ENCODE measurements around the gene SLC51B.
A peak's percentile ranks its signal among the peaks of the same experiment; 100 is the strongest.

The SLC51B gene

DNA sequence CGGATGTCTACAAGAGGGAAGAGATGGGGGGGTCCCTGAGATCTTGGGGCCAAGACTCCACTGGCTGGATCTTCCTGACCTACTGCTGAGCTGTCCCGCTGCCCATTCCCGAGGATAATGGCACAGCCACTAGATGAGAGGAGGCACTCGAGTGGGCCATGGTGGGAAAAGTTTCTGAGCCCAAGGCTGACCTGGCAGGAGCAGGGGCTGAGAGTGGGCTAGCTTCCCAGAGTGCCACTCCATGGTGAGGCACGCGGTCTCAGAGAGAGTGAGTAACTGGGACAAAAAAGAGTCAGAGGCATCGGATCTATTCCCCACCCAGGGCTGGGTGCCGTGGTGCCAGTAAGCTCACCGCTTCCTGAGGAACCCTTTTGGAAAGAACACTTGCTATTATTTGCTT, 10.9 kb downstream of the SLC51B start:
- H2AFZ ChIP-seq (ENCODE audit: low read depth, low read length) = no peak overlapping the region
- no peaks in the 10 kb centered on the region for H4K20me1 ChIP-seq (ENCODE audit: insufficient read depth, low read length)
- ATAC-seq (ENCODE audit: insufficient read depth, low read depth) (no peak), DNase-seq (no peak)
- no peaks in the 10 kb centered on the region for H3K36me3 ChIP-seq (ENCODE audit: insufficient read depth, low read length)
- no peak overlapping the region for H3K4me3 ChIP-seq (ENCODE audit: low read depth in 1 of 2, low read length in 2 of 2)
- H3K9ac ChIP-seq (ENCODE audit: low read depth, low read length) = no peak overlapping the region
- H3K27me3 ChIP-seq (ENCODE audit: insufficient read depth, low read length, poor library complexity) = no peaks in the 10 kb centered on the region
- H3K4me1 ChIP-seq (ENCODE audit: insufficient read depth, low read length) = peaks cover 22% of the 10 kb centered on the region
- H3K27ac ChIP-seq (ENCODE audit: low read length) = peak overlapping the region; percentile 33; the same call in 1 of the 2 replicates
- H3K4me2 ChIP-seq (ENCODE audit: insufficient read depth, low read length) = no peak overlapping the region
- no peaks in the 10 kb centered on the region for H3K9me3 ChIP-seq (ENCODE audit: insufficient read depth, low read length, severe bottlenecking)
- no peak for TF ChIP-seq EZH2 (IDR thresholded peaks at IDR 0.05; ENCODE audit: borderline replicate concordance, low read depth, low read length, severe bottlenecking)
- TF ChIP-seq, protein P1, sequence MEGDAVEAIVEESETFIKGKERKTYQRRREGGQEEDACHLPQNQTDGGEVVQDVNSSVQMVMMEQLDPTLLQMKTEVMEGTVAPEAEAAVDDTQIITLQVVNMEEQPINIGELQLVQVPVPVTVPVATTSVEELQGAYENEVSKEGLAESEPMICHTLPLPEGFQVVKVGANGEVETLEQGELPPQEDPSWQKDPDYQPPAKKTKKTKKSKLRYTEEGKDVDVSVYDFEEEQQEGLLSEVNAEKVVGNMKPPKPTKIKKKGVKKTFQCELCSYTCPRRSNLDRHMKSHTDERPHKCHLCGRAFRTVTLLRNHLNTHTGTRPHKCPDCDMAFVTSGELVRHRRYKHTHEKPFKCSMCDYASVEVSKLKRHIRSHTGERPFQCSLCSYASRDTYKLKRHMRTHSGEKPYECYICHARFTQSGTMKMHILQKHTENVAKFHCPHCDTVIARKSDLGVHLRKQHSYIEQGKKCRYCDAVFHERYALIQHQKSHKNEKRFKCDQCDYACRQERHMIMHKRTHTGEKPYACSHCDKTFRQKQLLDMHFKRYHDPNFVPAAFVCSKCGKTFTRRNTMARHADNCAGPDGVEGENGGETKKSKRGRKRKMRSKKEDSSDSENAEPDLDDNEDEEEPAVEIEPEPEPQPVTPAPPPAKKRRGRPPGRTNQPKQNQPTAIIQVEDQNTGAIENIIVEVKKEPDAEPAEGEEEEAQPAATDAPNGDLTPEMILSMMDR (IDR thresholded peaks at IDR 0.05; ENCODE audit: borderline replicate concordance, extremely low read depth, low read length, poor library complexity, severe bottlenecking) = no peak
- no peaks in the 10 kb centered on the region for H3K79me2 ChIP-seq (ENCODE audit: insufficient read depth, low read length)

DNA sequence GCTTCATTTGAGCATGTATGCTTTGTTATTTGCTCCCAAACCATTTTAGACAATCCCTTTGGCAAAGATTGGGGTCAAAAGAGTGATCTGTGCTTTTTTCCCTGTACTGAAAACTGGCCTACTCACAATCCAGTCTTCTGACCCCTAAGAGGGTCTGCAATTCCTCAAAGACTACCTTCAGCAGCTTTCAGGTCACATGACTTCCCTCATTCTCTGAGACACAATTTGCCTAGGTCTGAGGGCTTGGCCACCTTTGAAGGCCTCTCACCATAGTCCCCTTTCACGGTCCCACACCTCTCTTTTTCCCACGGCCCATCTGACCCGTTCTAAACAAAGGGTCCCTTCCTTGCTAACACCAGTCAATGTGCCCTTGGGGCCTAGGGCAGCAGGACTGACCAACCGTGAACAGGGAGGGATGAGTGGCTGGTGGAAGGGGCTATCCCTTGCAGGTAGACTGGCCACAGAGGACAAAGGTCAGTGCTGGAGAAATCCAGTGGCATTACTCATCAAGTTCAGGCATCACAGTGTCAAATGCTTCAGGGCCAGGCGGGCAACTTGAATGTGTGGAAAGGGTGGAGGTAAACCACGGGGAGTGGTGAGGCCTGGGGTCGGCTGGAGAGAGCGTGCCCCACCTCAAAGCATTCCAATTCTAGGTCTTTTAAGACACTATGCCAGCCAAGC, 11.8 kb downstream of the SLC51B start:
- DNase-seq (no peak), ATAC-seq (ENCODE audit: insufficient read depth, low read depth) (no peak)
- no peak overlapping the region for H3K27ac ChIP-seq (ENCODE audit: low read length)

DNA sequence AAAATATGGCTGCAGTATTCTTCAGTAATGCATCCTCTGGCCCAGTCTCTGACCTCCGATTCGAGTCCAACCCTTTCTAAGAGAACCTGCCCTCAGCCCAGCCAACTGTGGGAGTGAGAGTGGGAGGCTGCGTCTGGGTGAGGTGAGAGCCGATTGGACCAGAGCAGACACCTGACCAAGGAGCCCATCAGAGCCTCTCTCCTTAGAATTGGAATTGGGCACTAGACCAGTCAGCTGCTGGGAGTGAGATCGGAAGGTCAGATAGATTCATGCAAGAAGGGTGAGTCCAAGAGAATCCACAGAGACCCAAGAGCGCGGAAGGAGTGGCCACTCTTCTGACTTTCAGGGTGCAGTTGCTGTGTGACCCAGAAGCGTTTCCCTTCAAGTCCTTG, 12.4 kb downstream of the SLC51B start:
- Histone ChIP-seq H3K36me3 (ENCODE audit: insufficient read depth, low read length) (no peaks in the 10 kb centered on the region), H3K9me3 (ENCODE audit: insufficient read depth, low read length, severe bottlenecking) (no peaks in the 10 kb centered on the region), H3K4me3 (ENCODE audit: low read depth in 1 of 2, low read length in 2 of 2) (no peak overlapping the region), H3K9ac (ENCODE audit: low read depth, low read length) (no peak overlapping the region), H3K27ac (ENCODE audit: low read length) (no peak overlapping the region), H2AFZ (ENCODE audit: low read depth, low read length) (no peak overlapping the region), H3K4me1 (ENCODE audit: insufficient read depth, low read length) (peaks cover 22% of the 10 kb centered on the region), H4K20me1 (ENCODE audit: insufficient read depth, low read length) (no peaks in the 10 kb centered on the region), H3K27me3 (ENCODE audit: insufficient read depth, low read length, poor library complexity) (no peaks in the 10 kb centered on the region), H3K4me2 (ENCODE audit: insufficient read depth, low read length) (no peak overlapping the region), H3K79me2 (ENCODE audit: insufficient read depth, low read length) (no peaks in the 10 kb centered on the region)
- DNase-seq = no peak
- ATAC-seq (ENCODE audit: insufficient read depth, low read depth) = no peak
- TF ChIP-seq EZH2 (IDR thresholded peaks at IDR 0.05; ENCODE audit: borderline replicate concordance, low read depth, low read length, severe bottlenecking) = no peak
- TF ChIP-seq, protein P1 (IDR thresholded peaks at IDR 0.05; ENCODE audit: borderline replicate concordance, extremely low read depth, low read length, poor library complexity, severe bottlenecking) = no peak

More for the DNA sequence above, 11.8 kb downstream of the SLC51B start:
- no peak for TF ChIP-seq EZH2 (IDR thresholded peaks at IDR 0.05; ENCODE audit: borderline replicate concordance, low read depth, low read length, severe bottlenecking)
- TF ChIP-seq, protein P1 (IDR thresholded peaks at IDR 0.05; ENCODE audit: borderline replicate concordance, extremely low read depth, low read length, poor library complexity, severe bottlenecking) = no peak
- peaks cover 22% of the 10 kb centered on the region for H3K4me1 ChIP-seq (ENCODE audit: insufficient read depth, low read length)
- H4K20me1 ChIP-seq (ENCODE audit: insufficient read depth, low read length) = no peaks in the 10 kb centered on the region
- H2AFZ ChIP-seq (ENCODE audit: low read depth, low read length) = no peak overlapping the region
- H3K9me3 ChIP-seq (ENCODE audit: insufficient read depth, low read length, severe bottlenecking) = no peaks in the 10 kb centered on the region
- no peak overlapping the region for H3K4me2 ChIP-seq (ENCODE audit: insufficient read depth, low read length)
- H3K79me2 ChIP-seq (ENCODE audit: insufficient read depth, low read length) = no peaks in the 10 kb centered on the region
- no peak overlapping the region for H3K9ac ChIP-seq (ENCODE audit: low read depth, low read length)
- H3K27me3 ChIP-seq (ENCODE audit: insufficient read depth, low read length, poor library complexity) = no peaks in the 10 kb centered on the region
- no peaks in the 10 kb centered on the region for H3K36me3 ChIP-seq (ENCODE audit: insufficient read depth, low read length)
- no peak overlapping the region for H3K4me3 ChIP-seq (ENCODE audit: low read depth in 1 of 2, low read length in 2 of 2)
